ENCODE results near the gene CFAP99.
A peak's percentile ranks its signal among the peaks of the same experiment; 100 is the strongest.
"Not testable (repeated sequence)": the region's sequence is repeated elsewhere in the genome, so short reads cannot be mapped to it uniquely, and the experiment has no call there.

The CFAP99 gene

DNA sequence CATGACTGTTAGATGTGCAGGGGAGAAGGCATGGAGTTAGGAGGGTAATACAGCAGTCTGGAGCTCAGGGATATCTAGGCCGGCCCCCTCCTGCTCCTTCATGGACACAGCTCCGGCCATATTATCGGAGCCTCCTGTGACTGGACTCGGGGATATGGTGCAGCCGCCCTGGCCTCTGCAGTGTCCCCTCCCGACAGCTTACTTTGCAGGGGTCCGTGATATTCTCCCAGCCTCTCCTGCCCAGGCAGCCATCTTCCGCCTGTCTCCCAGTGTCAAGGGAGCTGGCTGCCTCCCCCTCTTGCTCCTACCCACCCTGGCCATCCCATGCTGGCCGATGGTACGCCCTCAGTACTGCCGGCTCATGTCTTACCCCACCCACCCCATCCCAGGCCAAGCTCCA lies 30.3 kb downstream of the CFAP99 start:
- no peak for DNase-seq (ENCODE audit: low read depth)

DNA sequence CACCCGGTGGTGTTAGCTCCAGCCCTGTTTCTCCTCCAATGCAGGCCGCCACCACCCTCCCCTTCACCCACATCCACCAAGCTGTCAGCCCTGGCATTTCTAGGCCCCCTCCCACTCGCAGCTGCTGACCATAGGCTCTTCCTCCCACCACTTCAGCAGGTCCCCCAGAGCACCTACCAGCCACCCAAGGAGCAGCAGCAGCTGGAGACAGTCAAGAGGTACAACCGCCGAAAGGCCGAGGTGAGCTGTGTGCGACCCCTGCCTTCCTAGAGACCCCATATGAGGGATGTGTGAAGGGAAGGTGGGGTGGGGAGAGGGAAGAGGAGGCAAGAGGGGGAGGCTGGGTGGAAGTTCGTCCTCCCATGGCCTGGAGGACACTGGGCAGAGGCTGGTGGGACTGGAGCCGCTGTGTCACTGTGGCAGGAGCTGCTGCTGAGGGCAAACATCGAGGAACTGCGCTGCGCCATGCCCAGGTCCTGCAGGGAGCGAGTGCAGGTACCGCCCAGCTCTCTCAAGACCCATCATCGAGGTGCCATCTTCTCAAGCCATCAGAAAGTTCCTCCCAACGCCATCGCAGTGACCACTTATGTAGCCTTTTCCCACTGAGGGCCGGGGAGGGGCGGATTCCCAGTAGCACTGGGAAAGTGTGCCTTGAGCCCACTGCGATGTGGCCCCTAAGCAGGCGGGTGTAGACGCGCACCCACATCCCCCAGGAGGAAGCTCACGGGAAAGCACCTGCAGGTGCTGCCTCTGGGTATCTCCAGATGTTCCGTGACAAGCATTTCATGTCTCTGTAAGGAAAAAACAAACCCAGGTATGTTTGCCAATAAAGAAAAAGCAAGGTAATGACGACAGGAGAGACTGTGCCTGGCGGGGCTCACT lies 31.0 kb downstream of the CFAP99 start:
- DNase-seq (ENCODE audit: low read depth): no peak

DNA sequence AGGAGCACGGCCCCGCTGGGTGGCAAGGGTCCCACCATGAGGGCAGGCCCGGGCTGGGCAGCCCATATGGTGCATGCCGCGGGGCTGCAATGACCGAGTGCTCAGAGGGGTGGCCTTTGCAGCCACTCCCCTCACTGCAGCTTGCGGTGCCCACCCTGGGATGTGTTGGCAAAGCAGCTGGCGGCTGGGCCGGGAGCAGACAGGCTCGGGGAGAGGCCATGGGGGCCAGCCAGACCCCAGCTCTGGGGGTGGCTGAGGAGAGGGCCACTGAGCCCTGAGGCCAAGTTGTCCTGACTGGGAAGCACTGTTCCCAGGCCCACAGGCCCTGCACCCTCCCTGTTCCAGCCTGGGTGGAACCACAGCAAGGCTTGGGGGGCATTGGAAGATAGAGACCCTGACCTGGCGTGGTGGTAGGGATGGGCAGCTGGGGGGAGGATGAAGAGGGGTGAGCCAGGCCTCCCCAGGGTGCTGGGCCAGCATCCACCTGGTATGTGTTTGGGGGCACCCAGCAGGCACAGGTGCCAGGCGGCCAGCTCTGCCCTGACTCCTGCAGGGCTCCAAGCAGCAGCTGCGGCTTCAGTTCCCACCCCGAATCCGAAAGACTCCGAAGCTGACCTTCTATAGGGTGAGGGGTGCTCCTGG lies 31.8 kb downstream of the CFAP99 start:
- DNase-seq (ENCODE audit: low read depth): no peak

DNA sequence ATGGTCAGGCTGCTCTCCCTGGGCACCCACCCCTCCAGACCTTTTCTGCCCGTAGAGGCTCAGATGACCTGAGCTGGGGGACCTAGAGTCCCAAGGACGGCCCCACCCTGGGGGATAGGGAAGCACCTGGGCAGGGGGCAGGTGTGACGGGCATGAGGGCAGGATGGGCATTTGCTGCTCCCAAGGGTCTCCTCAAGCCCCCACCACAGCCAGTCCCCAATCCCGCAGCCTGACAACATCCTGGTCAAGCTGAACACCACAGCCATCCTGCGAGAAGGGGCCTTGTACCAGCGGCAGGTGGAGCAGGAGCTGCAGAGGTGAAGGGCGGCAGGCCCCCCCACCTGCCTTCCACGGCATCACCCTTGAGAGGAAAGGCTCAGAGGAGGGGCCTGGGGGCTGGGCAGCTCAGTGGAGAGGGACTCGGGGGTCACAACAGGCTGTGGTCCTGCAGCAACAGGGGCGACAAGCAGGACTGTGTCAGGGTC lies 32.3 kb downstream of the CFAP99 start:
- no peak for DNase-seq (ENCODE audit: low read depth)

DNA sequence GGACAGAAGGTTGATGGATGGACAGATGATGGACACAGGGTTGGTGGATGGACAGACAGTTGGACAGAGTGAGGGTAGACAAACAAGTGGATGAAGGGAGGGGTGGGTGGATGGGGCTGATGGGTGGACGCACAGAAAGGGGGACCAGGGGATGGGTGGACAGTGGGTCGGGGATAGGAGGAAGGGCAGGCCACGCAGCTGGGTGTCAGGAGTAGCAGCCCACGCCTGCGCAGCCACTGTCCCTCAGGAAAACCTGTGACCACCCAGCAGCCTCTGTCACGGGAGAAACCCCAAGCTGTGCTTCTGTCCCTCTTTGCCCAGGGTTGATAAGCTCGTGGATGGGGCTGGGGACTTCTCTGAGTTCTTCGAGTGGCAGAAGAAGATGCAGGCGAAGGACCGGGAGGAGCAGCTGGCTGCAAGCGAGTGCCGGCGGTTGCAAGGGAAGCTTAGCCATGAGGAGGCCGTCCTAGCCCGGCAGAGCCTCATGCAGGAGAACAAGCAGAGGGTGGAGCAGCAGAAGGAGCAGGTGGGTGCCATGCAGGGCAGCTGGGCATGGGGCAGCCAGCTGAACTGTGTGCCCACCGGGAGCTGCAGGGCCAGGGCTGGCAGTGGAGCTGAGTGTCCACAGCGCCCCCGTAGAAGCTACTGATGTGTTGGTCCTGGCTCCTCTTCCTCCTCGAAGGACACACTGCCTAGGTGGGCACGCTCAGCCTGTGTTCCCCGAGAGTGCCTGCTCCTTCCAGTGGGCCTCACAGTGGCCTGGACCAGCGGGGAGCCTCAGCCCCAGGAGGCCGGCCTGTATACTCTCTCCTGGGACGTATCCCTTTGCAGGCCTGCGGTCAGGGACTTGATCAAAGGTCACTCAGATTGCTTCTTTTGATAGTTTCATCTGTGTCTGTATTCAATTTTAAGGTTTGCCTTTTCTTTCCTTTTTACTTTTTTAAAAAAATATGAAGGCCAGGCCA lies 33.3 kb downstream of the CFAP99 start:
- no peak for DNase-seq (ENCODE audit: low read depth)

DNA sequence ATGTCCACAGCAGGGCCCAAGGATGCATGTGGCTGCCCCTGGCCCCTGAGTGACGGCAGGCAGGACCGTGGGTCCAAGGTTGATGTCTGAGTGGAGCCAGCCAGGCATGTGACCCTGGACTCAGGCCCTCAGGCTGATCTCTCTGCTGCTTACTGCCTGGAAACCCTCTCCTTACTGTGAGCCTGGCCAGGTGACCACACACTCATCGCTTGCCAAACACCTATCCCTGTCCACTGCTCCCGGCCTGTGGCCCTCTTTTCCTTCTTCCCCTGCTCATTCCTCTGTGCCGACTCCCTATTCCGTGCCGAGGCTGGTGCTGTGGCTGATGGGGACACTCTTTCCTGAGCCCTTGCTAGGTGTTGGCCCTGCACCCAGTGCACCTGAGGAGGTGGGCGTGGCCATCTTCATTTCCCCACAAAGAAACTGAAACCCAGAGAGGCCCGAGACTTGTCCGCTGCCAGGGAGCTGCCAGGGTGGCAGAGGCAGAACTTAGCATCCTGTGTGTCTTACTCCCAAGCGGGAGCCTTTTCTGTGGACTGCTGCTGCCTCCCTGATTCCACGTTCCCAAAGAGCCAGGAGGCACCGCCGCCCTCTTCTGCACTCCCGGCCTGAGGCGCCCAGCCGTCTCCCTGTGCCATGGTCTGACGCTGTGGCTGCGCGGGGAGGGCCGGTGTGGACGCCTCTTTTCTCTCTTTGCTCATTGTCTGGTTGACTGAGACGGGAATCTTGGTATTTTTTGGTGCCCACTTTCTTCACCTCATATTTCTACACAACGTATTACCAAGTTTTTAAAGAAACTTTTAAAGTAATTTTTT lies 38.9 kb downstream of the CFAP99 start:
- no peak for DNase-seq (ENCODE audit: low read depth)

DNA sequence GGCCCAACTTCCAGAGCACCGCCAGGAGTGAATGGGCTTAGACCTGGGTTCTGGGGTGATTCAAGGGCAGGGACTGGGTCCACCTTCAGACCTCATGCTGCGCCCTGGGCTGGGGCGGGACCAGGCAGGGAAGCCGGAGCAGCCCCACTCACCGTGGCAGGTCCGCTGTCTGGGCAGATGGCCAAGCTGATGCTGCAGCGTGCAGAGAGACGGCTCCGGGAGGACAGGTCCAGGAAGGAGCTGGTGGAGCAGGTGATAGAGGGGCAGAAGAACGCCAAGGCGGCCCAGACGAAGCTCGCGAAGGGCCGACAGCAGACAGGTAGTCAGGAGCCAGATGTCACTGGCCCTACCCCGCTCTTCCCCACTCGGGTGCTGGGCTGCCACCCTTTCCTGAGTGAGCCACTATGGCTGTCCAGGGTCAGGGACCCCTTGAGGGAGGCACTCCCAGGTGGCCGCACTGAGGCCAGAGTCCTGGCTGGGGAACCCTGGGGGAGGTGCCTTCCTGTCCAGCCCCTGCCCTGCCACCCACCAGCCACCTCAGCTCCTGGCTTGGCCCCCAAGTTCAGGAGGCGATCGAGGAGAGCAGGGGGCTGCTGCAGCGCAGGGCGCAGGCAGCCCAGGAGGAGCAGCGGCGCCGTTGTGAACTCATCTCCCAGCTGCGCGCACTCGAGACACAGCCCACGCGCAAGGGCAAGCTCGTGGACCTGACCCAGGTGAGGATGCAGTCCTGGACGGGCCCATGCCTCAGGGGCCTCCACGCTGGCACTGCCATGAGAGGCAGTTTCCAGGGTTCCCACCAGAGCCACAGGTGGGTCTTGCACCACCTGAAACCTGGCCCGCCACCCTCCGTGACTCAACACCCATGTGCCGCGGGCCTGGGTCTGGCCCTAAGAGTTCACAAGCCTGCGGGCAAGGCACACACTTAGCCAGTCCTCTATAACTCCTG lies 40.1 kb downstream of the CFAP99 start:
- DNase-seq (ENCODE audit: low read depth): no peak

DNA sequence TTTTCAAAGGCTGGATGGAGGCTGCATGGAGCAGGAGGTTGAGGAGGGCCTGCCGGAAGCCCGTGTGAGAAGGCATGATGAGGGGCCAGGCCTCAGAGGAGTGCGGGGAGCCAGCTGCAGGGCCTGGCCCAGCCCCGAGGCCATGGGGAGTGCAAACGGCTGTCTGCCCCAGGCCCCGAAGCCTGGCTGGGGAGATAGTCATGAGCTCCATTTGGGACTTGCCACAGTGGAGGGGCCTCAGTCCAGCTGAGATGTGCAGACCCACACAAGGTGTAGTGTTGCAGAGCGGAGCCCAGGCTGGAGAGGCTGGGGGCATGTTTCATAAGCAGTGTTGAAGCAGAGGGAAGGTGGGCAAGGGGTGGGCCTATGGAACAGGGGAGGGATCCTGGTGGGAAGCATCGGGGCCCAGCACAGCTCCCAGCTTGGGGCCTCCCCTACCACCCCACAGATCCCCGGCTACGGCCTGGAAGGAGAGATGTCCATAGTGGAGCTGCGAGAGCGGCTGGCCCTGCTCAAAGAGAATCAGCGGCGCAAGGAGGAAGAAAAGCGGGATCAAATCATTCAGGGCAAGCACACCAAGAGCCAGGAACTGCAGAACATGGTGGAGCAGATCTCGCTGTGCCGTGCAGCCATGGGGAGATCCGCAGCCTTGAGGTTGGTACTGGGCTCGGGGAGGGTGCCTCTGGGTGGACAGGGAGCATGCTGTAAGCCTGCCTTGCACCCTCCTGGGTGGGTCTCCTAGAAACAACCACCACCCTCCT lies 41.0 kb downstream of the CFAP99 start:
- DNase-seq (ENCODE audit: low read depth): no peak

DNA sequence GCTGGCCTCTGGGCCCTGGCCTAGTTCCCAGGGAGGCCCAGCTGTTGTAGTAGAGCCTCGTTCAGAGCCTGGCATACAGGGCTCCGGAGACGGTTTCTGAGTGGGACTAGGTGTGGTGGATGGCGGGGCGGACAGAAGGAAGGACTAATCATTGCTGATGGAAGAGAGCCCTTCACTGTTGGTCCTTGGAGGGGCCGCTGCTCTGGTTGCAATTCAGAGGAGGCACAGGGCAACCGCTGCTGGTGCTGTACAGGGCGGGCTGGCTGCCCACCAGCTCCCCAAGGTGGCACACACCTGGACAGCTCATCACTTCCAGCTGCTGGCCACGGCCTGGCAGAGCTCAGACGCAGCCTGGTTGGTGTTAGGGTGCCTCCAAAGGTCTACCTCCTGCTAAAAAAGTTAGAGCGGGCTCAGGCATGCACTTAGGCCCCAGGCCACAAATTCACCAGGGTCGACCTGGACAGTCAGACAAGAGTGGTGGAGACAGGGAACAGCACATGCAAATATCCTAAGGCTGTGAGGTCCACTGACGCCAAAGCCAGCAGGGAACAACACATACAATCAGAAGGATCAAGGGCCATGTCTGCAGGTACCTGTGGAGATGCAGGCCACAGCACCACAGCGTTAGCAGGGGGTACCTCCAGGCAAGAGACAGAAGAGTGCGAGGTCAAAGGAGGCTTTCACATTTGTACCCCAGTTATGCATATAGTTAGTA lies 42.6 kb downstream of the CFAP99 start:
- DNase-seq (ENCODE audit: low read depth): no peak

DNA sequence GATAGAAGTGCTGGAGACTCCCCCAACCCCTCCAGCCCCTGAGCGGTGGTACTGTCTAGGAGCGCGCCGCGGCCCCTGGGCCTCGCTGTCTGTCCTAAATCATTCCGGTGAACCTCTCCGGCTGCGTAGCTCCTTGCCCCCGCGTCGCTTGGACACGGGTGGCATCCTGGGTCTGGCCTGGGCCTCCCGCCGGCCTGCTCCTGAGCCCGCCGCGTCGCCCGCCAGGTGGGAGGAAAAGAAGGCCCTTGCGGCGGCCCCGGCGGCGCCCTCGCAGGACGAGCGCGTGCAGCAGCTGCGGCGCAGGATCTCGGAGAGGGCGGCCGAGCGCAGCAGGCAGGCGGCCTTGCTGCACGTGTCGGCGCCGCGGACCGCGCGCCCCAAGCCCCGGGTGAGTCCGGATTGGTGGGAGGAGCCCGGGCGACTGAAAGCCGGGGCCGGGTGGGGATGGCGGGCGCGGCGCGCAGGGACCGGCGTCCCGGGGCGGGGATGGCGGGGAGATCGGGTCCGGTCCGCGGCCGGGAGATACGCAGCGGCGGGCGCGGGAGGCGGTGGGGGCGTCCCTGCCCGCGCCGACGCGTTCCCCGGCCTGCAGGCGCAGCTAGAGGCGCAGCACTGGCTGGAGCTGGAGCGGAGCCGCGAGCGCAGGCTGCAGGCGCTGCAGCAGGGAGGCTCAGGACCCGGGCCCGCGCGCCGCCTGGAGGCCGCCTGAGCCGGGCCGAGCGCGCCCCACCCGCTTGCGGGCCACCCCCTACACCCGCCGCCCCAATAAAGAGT lies 43.6 kb downstream of the CFAP99 start:
- DNase-seq (ENCODE audit: low read depth): peak; percentile 46

DNA sequence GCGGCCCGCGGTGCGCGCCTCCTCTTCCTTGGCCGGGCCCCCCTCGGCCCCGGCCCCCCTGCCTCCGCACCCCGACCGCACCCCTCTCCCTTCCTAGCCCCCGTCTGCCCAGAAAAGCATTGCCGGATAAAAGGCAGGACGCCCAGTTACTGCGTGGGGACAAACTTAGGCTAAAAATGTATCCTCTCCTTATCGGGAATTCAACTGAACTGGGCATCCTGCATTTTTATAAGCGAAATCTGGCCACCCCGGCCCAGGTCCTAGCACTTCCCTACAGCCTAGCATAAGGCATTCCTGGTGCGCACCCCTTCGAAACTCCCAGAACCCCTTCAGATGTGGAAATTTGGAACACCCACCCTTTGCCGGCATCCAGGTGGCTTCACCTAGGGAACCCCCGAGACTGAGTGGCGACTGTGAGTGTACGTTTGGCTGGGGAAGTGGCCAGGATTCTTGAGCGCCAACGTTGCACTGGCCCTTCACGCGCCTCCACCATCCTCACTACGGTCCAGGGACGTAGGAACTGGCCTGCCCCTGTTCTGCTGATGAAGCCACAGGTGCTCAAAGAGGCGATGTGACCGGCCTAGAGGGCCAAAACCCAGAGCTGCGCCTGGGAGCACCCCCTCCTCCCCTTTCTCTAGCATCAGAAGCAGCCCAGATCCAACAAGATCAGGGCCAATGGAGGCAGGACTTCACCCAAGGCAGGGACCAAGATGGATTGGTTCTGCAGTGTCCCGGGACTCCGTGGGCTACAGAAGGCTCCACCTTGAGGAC lies 44.4 kb downstream of the CFAP99 start:
- DNase-seq (ENCODE audit: low read depth): no peak

DNA sequence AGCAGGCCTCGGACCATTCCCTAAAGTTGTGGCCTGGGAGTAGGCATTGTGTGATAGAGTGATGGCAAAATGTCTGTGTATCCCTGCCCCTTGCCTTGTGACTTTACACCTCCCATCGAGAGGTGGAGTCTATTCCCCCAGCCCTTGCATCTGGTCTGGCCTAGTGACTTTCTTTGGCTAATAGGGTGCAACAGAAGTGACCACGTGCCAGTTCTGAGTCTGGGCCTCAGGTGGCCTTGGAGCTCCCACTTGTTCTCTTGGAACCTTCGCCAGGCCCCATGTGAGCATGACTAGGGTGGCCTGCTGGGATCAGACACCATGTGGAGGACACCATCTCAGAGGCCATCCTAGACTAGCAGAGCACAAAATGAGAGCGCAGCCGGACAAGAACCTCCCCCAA lies 46.3 kb downstream of the CFAP99 start:
- DNase-seq (ENCODE audit: low read depth): no peak

DNA sequence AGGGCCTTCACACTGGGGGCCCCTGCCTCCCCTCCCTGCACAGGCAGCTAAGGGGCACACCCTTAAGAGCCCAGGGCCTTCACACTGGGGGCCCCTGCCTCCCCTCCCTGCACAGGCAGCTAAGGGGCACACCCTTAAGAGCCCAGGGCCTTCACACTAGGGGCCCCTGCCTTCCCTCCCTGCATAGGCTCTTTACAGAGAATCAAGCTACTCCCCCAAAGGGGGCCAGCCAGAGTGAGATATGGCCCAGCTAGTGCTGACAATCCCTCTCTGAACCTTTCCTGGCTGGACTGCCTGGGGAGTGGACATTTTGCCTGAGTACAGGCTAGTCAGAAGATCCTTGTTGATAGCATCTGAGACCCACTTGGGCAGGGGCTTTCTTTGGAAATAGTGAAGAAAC lies 46.8 kb downstream of the CFAP99 start:
- not testable (repeated sequence) for DNase-seq (ENCODE audit: low read depth)

DNA sequence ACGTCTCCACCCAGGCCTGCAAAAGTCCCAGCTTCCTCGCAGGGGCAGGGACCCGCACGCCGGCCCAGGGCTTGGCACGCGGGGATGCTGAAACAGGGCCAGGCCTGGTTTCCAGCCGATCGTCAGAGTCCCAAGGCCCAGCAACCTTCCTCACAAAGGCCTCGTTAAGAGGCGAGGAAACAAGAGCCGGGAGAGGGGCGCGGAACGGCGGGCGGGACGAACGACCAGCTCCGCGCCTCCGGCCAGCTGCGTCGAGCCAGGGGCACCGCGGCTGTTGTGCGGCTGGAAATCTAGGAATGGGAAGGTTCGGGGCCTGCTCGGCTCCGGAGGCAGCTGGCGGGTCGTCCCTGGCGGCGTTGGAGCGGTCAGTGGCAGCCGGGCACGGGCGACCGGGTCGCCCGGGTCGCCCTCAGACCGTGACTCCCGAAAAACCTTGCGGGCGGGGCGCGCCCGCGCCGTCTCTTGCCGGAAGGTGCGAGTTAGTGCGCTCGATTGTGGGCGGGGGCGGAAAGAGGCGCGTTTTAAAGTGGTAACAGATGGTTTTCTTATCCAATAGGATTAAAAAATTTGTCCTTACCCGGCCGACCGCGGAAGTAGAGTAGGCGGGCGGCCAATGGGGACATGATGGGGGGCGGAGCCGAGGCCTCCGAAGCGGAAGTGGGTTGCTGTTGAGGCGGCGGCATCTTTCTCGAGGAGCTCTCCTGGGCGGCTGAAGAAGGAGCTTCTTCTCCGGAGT lies 49.9 kb downstream of the CFAP99 start, which contains the start of gene RNF4:
RNF4 (plus strand) TSS at position 651 of the 736 bp plus-strand sequence. CDS start 21,388 bp downstream, outside the sequence.
- peak; percentile 93 for DNase-seq (ENCODE audit: low read depth)

DNA sequence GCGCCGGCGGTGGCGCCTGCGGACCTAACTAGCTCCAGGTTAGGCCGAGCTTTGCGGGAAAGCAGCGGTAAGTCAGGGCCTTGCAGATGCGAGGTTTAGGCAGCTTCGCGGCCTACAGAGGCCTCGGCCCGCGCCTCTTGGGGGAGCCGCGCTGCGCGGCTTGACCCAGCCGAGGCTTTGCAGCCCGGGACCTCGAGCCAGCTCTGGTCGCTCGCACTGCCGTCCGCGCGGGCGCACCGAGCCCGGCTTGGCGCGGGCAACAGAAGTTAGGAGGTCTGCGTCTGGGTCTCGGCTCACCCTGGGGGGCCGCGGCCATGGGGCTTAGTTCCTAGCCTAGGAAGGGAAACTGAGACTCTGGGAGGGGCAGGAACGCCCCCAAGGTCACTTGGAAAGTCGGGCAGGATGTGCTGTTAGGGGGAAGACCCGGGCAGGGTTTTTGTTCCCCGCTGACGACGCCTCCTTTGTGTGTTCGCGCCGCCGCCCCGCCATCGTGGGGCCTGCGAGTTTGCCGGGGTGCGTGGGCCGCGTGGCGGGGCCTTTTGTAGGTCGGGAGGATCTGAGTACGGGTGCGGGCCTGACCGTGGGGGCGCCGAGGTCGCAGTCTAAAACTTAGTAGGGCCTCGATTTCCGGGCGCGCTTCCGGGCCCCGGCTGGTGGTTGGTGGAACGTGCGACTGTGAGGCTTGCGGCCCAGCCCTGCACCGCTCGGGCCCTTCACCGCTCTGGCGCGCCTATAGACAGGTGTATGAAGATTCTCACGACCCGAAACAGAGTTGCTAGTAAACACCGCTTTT lies 50.6 kb downstream of the CFAP99 start:
- DNase-seq (ENCODE audit: low read depth): peak; percentile 63

DNA sequence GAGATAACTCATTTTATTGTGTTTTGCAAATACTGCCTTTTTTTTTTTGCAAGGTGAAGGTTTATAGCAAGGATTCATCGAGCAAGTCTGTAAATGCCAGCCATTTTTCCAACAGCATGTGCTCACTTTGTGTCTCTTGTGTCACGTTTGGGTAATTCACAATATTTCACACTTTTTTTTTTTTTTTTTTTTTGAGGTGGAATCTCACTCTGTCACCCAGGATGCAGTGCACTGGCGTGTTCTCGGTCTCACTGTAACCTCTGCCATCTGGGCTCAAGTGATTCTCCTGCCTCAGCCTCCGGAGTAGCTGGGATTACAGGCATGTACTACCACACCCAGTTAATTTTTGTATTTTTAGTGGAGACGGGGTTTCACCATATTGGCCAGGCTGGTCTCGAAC lies 52.0 kb downstream of the CFAP99 start:
- no peak for DNase-seq (ENCODE audit: low read depth)
